Subcutaneous adipose tissue (tissue), 4 donors: ENCODE data around the gene IQCF6. TPM values are rescaled to one million over a fixed set of nuclear protein-coding genes. Genes with fewer than 3 reads are reported as not detected.

Experiments
- total RNA-seq, 4 donors: library from RNA; depleted of rRNA; stranded (reverse); fragments of >200 nt; gene quantifications; one replicate each; pipeline ENCODE4 v1.1.0, GENCODE V29; 2016
- TF ChIP-seq, protein P1 (sequence below): fragments of 450-650 bp; IDR thresholded peaks from one replicate; pipeline ENCODE4 v1.5.1; 2016; ENCODE audit warnings: low read depth, mild to moderate bottlenecking, control low read depth, antibody characterized with exemption, moderate library complexity

The IQCF6 gene
- total RNA-seq, 4 donors from 2014 or later = not detected

DNA sequence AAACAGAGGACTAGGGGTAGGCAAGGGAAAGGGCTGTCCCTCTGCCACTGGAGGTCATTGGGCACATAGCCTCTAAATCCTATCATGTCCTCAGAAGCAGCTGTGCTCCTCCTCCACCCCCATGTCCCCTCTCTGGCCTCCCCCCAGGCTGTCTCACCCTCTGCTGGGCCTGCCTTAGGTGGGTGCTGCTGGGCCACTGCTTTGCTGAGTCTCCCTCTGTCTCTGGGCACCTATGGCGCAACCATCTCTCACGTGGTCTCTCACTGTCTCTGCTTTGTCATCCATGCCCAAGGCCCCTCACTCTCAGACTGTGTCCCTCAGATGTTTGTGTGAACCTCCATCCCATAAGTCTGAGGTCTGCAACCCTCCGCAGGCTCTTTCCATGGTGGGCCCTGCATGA is 35.0 kb upstream of the IQCF6 start:
- TF ChIP-seq, protein P1, sequence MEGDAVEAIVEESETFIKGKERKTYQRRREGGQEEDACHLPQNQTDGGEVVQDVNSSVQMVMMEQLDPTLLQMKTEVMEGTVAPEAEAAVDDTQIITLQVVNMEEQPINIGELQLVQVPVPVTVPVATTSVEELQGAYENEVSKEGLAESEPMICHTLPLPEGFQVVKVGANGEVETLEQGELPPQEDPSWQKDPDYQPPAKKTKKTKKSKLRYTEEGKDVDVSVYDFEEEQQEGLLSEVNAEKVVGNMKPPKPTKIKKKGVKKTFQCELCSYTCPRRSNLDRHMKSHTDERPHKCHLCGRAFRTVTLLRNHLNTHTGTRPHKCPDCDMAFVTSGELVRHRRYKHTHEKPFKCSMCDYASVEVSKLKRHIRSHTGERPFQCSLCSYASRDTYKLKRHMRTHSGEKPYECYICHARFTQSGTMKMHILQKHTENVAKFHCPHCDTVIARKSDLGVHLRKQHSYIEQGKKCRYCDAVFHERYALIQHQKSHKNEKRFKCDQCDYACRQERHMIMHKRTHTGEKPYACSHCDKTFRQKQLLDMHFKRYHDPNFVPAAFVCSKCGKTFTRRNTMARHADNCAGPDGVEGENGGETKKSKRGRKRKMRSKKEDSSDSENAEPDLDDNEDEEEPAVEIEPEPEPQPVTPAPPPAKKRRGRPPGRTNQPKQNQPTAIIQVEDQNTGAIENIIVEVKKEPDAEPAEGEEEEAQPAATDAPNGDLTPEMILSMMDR = no peak

DNA sequence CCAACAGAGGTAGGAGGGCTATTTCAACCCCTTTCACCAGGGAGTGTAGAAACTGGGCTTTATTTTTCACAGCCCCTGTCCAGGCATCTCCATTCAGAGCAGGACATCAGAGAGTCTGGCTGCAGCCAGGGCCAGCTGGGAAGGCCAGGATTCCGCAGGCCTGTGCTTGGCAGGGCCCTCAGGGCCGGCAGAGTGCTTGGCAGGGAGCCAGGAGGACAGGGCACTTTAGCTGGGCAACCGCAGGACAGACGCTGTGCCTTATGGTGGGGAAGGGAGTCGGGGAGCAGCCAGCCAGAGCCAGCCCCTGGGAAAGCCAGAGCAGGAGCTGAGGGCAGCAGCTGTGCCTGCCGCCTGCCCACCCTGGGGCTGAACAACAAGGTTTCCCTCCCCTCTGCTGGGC is 34.5 kb upstream of the IQCF6 start:
- TF ChIP-seq, protein P1 = no peak

DNA sequence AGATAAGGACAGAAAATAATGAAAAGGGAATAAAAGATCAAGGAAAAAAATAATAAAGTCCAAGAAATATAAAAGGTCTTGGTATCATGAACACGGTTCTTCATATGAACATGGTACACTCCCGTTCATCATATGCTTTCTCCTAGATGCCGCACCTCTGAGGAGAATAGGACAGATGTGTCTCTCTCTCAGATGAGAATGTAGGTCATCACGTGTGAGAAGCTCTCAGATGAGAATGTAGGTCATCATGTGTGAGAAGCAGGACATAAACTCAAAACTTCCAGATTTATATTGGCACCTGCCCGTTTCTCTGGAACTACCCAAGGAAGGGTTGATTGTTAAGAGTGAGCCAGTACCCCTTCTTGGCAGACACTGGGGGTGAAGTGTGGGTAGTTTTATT is 29.9 kb upstream of the IQCF6 start:
- TF ChIP-seq, protein P1 = no peak

GRCh38 chr3:51802106-51802703 is 23.2 kb upstream of the IQCF6 start:
- TF ChIP-seq, protein P1 = no peak

DNA sequence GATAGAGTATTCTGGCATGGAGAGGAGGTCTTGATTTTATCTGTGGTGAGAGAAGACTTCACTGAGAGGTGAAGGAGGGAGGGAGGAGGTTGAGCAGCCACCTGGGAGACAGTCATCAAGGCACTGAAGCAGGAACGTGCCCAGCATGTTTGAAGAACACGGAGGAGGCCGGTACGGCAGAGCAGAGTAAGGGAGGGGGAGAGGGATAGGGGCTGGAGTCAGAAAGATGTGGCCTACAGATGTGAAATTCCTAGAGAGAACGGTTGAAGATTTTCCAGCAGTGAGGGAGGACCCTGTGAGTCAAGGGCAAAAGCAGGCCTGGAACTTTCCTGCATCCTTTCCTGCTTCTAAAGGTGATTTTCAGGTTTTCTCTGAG is 21.7 kb upstream of the IQCF6 start:
- TF ChIP-seq, protein P1 = no peak

DNA sequence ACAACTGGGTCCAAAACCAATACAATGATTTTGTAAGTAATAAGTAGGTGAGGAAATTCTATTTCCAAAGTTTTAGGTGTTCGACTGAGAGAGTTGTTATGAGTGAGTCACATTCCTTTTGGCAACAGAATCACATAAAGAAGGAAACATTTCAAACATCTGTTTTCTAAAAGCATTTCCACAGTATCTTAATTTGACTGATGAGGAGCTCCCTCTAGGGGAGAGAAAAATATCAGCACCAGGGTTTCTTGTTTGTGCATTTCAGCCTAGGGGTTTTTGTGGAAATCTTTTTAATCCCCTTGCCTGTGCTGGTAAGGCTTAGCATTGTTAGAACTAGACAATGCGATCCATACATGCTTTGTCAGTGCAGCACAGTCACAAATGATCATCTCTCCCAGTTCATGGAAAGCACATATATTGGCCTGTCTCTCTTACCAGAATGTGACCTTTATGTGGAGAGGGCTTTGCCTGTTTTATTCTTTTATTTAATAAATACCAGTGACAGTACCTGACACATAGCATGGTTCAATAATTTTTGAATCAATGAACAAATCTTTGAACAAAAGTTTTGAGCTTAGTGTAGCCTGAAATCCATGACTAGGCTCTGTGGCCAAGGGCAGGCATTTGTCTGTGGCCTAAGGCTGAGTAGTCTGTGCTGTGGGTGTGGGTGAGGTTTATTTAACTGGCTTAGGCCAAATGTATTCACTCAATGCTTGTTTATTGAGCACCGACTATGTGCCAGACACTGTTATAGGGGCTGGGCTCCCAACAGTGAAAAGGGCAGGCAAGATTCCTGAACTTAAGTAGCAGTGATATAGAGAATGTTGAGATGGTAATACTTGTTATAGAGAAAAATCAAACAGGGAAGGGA is 21.1 kb upstream of the IQCF6 start:
- TF ChIP-seq, protein P1 = no peak

DNA sequence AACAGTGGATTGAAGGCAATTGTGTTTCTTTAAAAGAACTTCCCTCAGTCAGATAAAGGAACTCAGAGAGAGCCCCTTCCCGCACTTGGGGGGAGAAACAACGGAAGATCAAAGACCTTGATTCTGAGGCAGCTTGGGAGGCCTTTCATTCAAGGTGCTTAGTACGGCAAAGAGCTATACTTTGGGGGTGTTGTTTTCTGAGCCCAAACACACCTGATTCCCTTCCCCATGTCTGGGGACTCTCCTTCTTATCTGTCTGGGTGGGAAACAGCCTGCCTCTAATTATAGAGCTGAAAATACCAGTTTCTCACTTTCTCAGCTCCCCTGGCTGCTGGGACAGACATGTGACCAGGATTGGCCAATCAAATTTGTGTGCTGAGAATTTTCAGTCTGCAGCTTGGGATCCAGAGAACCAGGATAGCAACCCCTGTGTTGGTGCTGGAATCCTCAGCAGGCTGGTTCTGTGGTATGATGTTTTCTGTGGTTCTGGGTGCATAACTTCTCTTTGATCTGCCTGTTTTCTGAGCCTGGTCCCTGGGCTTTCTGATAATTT is 19.4 kb upstream of the IQCF6 start:
- TF ChIP-seq, protein P1 = no peak
